Muscle of arm (tissue), 12 donors: ENCODE measurements around the gene RYR3. TPM values are rescaled to one million over a fixed set of nuclear protein-coding genes. Genes with fewer than 3 reads are reported as not detected.
"Not testable (repeated sequence)": the region's sequence is repeated elsewhere in the genome, so short reads cannot be mapped to it uniquely, and the experiment has no call there.

ENCODE experiments used
- DNase-seq: peaks from one replicate; pipeline ENCODE4 v3.0.0-alpha.2; 2013
- polyA plus RNA-seq, 12 donors: library from polyadenylated mRNA; unstranded; fragments of 120-200 nt; gene quantifications; one replicate each; pipeline ENCODE4 v1.2.1, GENCODE V29; 2013; ENCODE audit not compliant: insufficient read length in 12 of 12

RYR3 gene
- polyA plus RNA-seq, 12 donors, result 18.2 to 77.7 (median 47.4) TPM; not detected in 1

GRCh38 chr15:33567652-33568051 lies 256.9 kb downstream of the RYR3 start:
- DNase-seq, result no peak

GRCh38 chr15:33569036-33569435 lies 258.3 kb downstream of the RYR3 start:
- DNase-seq, result no peak

GRCh38 chr15:33577911-33578310 lies 267.1 kb downstream of the RYR3 start:
- DNase-seq, result not testable (repeated sequence)

- DNase-seq, result no peak
Observed at GRCh38 chr15:33580526-33580925, 269.8 kb downstream of the RYR3 start.

GRCh38 chr15:33581032-33581431 lies 270.3 kb downstream of the RYR3 start:
- no peak for DNase-seq

GRCh38 chr15:33584797-33585196 lies 274.0 kb downstream of the RYR3 start:
- DNase-seq, result no peak

- DNase-seq, result no peak
Observed at GRCh38 chr15:33586786-33587697, 276.3 kb downstream of the RYR3 start.

GRCh38 chr15:33587773-33588172 lies 277.0 kb downstream of the RYR3 start:
- no peak for DNase-seq

GRCh38 chr15:33592864-33593263 lies 282.1 kb downstream of the RYR3 start:
- no peak for DNase-seq

- not testable (repeated sequence) for DNase-seq
Observed at GRCh38 chr15:33598382-33598781, 287.6 kb downstream of the RYR3 start.

GRCh38 chr15:33600212-33600611 lies 289.4 kb downstream of the RYR3 start:
- DNase-seq, result no peak

- no peak for DNase-seq
Observed at GRCh38 chr15:33601461-33601860, 290.7 kb downstream of the RYR3 start.

- no peak for DNase-seq
Observed at GRCh38 chr15:33608714-33609113, 297.9 kb downstream of the RYR3 start.

- no peak for DNase-seq
Observed at GRCh38 chr15:33612721-33613304, 302.0 kb downstream of the RYR3 start.

GRCh38 chr15:33616475-33616874 lies 305.7 kb downstream of the RYR3 start:
- no peak for DNase-seq

- DNase-seq, result no peak
Observed at GRCh38 chr15:33618350-33618749, 307.6 kb downstream of the RYR3 start.

- no peak for DNase-seq
Observed at GRCh38 chr15:33621141-33621540, 310.4 kb downstream of the RYR3 start.

- DNase-seq, result no peak
Observed at GRCh38 chr15:33623010-33623409, 312.2 kb downstream of the RYR3 start.

- DNase-seq, result no peak
Observed at GRCh38 chr15:33624439-33624838, 313.7 kb downstream of the RYR3 start.

- no peak for DNase-seq
Observed at GRCh38 chr15:33629647-33630046, 318.9 kb downstream of the RYR3 start.

GRCh38 chr15:33636234-33636633 lies 325.5 kb downstream of the RYR3 start:
- no peak for DNase-seq

GRCh38 chr15:33636958-33637357 lies 326.2 kb downstream of the RYR3 start:
- no peak for DNase-seq

GRCh38 chr15:33638453-33638852 lies 327.7 kb downstream of the RYR3 start:
- no peak for DNase-seq
